Endodermal cell (in vitro differentiated cells): ENCODE data around the gene FCER1A. TPM values are rescaled to one million over a fixed set of nuclear protein-coding genes. Genes with fewer than 3 reads are reported as not detected.

ENCODE experiments used
- DNase-seq: peaks from one replicate; pipeline ENCODE4 v3.0.0-alpha.2; 2017
- H3K27ac ChIP-seq: 2 replicates; pipeline ENCODE4 v1.5.1; 2013; ENCODE audit warnings: mild to moderate bottlenecking, low read depth, low read length, moderate library complexity
- H3K27me3 ChIP-seq: 2 replicates; pipeline ENCODE4 v1.6.1; 2013; ENCODE audit warnings: mild to moderate bottlenecking, low read length, moderate library complexity; ENCODE audit not compliant: insufficient read depth, control insufficient read depth, poor library complexity, severe bottlenecking
- H3K36me3 ChIP-seq: 2 replicates; pipeline ENCODE4 v1.7.0; 2013; ENCODE audit warnings: mild to moderate bottlenecking, low read length, moderate library complexity; ENCODE audit not compliant: control insufficient read depth, insufficient read depth
- H3K4me1 ChIP-seq: one replicate; pipeline ENCODE4 v1.7.0; 2013; ENCODE audit warnings: low read length; ENCODE audit not compliant: control insufficient read depth, insufficient read depth
- H3K4me3 ChIP-seq: 2 replicates; pipeline ENCODE4 v1.5.1; 2013; ENCODE audit warnings: mild to moderate bottlenecking, low read length, moderate library complexity
- H3K9ac ChIP-seq: 2 replicates; pipeline ENCODE4 v1.6.1; 2013; ENCODE audit warnings: mild to moderate bottlenecking, low read length, moderate library complexity; ENCODE audit not compliant: poor library complexity, severe bottlenecking; ENCODE audit errors: extremely low read depth
- H3K9me3 ChIP-seq: 2 replicates; pipeline ENCODE4 v1.6.1; 2013; ENCODE audit warnings: mild to moderate bottlenecking, low read length, moderate library complexity; ENCODE audit not compliant: control insufficient read depth
- H3K27ac Mint-ChIP-seq: 2 replicates; pipeline ENCODE4 v1.8.0; 2020; ENCODE audit warnings: mixed read lengths
- H3K27me3 Mint-ChIP-seq: 2 replicates; pipeline ENCODE4 v1.8.0; 2021; ENCODE audit warnings: mild to moderate bottlenecking, mixed read lengths; ENCODE audit not compliant: insufficient read depth
- H3K36me3 Mint-ChIP-seq: 2 replicates; pipeline ENCODE4 v1.8.0; 2020; ENCODE audit warnings: low read depth, mixed read lengths
- H3K4me1 Mint-ChIP-seq: 2 replicates; pipeline ENCODE4 v1.8.0; 2020; ENCODE audit warnings: mixed read lengths
- H3K4me3 Mint-ChIP-seq: 2 replicates; pipeline ENCODE4 v1.8.0; 2020; ENCODE audit warnings: mild to moderate bottlenecking, moderate library complexity, mixed read lengths
- H3K9me3 Mint-ChIP-seq: 2 replicates; pipeline ENCODE4 v1.8.0; 2020; ENCODE audit warnings: mild to moderate bottlenecking, mixed read lengths
- WGBS, 2 experiments: methylation state at CpG; one replicate each; pipeline versions ENCODE4 v1.1.5 to v1.1.7; 2013; ENCODE audit warnings: missing lambda C conversion rate in 2 of 2, mixed read lengths in 1 of 2; ENCODE audit not compliant: insufficient coverage in 1 of 2, insufficient read length in 1 of 2; 5-methylcytosine and 5-hydroxymethylcytosine counted together
- total RNA-seq, 2 donors: library from RNA; stranded (reverse); fragmentation: NEBNext Ultra II Directional in 1 of 2; extraction: Animal tissue kit (Norgen Biotek cat#: 25700) in 1 of 2; gene quantifications; 2 replicates in 1 of 2; 3 replicates in 1 of 2; pipeline ENCODE4 v1.2.1, GENCODE V29; 2021
- TF ChIP-seq, protein P1 (sequence below): fragments of 200-600 bp; sonication (generic); conservative IDR thresholded peaks from 2 replicates; pipeline ENCODE4 v1.5.0; 2021; ENCODE audit warnings: antibody characterized with exemption, mild to moderate bottlenecking

Gene FCER1A
- total RNA-seq, 2 donors from 2014 or later = not detected

- H3K9ac ChIP-seq = no peak overlapping the region
- no peaks in the 10 kb centered on the region for H3K36me3 ChIP-seq
- H3K9me3 ChIP-seq = no peaks in the 10 kb centered on the region
- no peaks in the 10 kb centered on the region for H3K27me3 ChIP-seq
- no peak overlapping the region for H3K27ac Mint-ChIP-seq
- H3K9me3 Mint-ChIP-seq = peaks cover 35% of the 10 kb centered on the region
- no peaks in the 10 kb centered on the region for H3K27me3 Mint-ChIP-seq
- H3K4me3 ChIP-seq = no peak overlapping the region
- no peak overlapping the region for H3K4me3 Mint-ChIP-seq
- TF ChIP-seq, protein P1, sequence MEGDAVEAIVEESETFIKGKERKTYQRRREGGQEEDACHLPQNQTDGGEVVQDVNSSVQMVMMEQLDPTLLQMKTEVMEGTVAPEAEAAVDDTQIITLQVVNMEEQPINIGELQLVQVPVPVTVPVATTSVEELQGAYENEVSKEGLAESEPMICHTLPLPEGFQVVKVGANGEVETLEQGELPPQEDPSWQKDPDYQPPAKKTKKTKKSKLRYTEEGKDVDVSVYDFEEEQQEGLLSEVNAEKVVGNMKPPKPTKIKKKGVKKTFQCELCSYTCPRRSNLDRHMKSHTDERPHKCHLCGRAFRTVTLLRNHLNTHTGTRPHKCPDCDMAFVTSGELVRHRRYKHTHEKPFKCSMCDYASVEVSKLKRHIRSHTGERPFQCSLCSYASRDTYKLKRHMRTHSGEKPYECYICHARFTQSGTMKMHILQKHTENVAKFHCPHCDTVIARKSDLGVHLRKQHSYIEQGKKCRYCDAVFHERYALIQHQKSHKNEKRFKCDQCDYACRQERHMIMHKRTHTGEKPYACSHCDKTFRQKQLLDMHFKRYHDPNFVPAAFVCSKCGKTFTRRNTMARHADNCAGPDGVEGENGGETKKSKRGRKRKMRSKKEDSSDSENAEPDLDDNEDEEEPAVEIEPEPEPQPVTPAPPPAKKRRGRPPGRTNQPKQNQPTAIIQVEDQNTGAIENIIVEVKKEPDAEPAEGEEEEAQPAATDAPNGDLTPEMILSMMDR = no peak
- 40 to 44% methylated on average over 5 of the region's 5 CpGs for WGBS, 2 experiments
- H3K4me1 ChIP-seq = peaks cover 3% of the 10 kb centered on the region
- peaks cover 15% of the 10 kb centered on the region for H3K4me1 Mint-ChIP-seq
- H3K27ac ChIP-seq = no peak overlapping the region
- DNase-seq = peak; percentile 66
- H3K36me3 Mint-ChIP-seq = no peaks in the 10 kb centered on the region
These were observed 5.3 kb downstream of the FCER1A start for GRCh38 chr1:159307346-159308020.

GRCh38 chr1:159311679-159312078 lies 9.5 kb downstream of the FCER1A start:
- Mint-ChIP-seq H3K4me3 (no peak overlapping the region), H3K4me1 (peaks cover 12% of the 10 kb centered on the region), H3K27ac (no peak overlapping the region), H3K27me3 (no peaks in the 10 kb centered on the region), H3K9me3 (peaks cover 44% of the 10 kb centered on the region), H3K36me3 (no peaks in the 10 kb centered on the region)
- H3K27ac ChIP-seq = no peak overlapping the region
- H3K9me3 ChIP-seq = no peaks in the 10 kb centered on the region
- H3K27me3 ChIP-seq = no peaks in the 10 kb centered on the region
- H3K9ac ChIP-seq = no peak overlapping the region
- no peak overlapping the region for H3K4me3 ChIP-seq
- H3K36me3 ChIP-seq = no peaks in the 10 kb centered on the region
- DNase-seq = no peak
- peaks cover 3% of the 10 kb centered on the region for H3K4me1 ChIP-seq
- TF ChIP-seq, protein P1 = no peak

GRCh38 chr1:159315381-159315780 lies 13.2 kb downstream of the FCER1A start:
- Histone ChIP-seq H3K9me3 (no peaks in the 10 kb centered on the region), H3K36me3 (no peaks in the 10 kb centered on the region), H3K9ac (no peak overlapping the region), H3K4me3 (no peak overlapping the region), H3K4me1 (peaks cover 2% of the 10 kb centered on the region), H3K27me3 (no peaks in the 10 kb centered on the region), H3K27ac (no peak overlapping the region)
- no peaks in the 10 kb centered on the region for H3K4me1 Mint-ChIP-seq
- TF ChIP-seq, protein P1 = no peak
- H3K27me3 Mint-ChIP-seq = no peaks in the 10 kb centered on the region
- H3K4me3 Mint-ChIP-seq = no peak overlapping the region
- no peaks in the 10 kb centered on the region for H3K36me3 Mint-ChIP-seq
- H3K27ac Mint-ChIP-seq = no peak overlapping the region
- no peak for DNase-seq
- peaks cover 29% of the 10 kb centered on the region for H3K9me3 Mint-ChIP-seq
